Tracheal epithelial cell (primary cell): ENCODE results near the gene RELL1. TPM values are rescaled to one million over a fixed set of nuclear protein-coding genes. Genes with fewer than 3 reads are reported as not detected.

ENCODE experiments used
- total RNA-seq: library from RNA; depleted of rRNA; stranded (reverse); fragments of >200 nt; gene quantifications from 2 replicates; pipeline ENCODE4 v1.2.1, GENCODE V29; 2014

The RELL1 gene
- 83.6 and 85.3 TPM in 2 replicates for total RNA-seq

GRCh38 chr4:37686373-37687193 lies at the start of gene RELL1:
TSS of gene RELL1 (minus strand) at chr4:37686376. CDS start at chr4:37686287, 89 bp downstream.

Other genes starting within 250 kb of the RELL1 start
- gene PGM2, start 140.3 kb upstream of the RELL1 start, total RNA-seq: 55.9 and 87.2 TPM in 2 replicates
- 56.5 and 65.1 TPM in 2 replicates for gene TBC1D1, start 204.7 kb upstream of the RELL1 start, total RNA-seq